PFSK-1 (cell line): Measurements from ENCODE around the gene TMEM42.

Source experiments
- POLR2AphosphoS5 ChIP-seq: IDR thresholded peaks from 2 replicates; pipeline ENCODE4 v1.6.1; 2012; ENCODE audit warnings: low read depth, mild to moderate bottlenecking, control low read depth, low read length, moderate library complexity
- TAF1 ChIP-seq: IDR thresholded peaks from 2 replicates; pipeline ENCODE4 v1.6.1; 2012; ENCODE audit warnings: low read length, control low read depth, borderline replicate concordance; ENCODE audit not compliant: insufficient read depth

DNA sequence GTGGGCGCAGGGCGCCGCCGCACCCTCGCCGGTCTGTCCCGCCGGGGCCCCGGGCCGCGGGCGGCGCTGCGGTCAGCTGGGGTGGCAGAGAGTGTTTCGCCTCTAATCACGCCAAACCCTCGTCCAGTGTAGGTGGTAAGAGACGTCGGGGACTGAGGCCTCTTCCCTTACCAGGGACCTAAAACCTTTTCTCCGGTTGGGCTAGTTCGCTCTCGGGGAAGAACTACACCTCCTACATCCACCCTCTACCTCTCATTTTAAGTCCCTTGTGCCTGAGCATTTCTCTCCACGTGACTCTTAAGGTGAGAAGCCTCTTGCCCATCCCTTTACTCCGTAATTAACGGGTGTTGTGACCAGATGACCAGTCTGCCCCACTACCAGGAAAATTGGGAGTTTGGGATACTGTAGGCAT is 520 bp downstream of the TMEM42 start:
- TF ChIP-seq TAF1 (no peak), POLR2AphosphoS5 (no peak)
